HG03521 (cell line): Measurements from ENCODE around the gene SMIM9.

Source experiments
- ATAC-seq: cut with Tn5 transposase; IDR thresholded peaks from one replicate; pipeline ENCODE4 v1.9.1; 2021; ENCODE audit warnings: mild to moderate bottlenecking, moderate library complexity; ENCODE audit not compliant: unreplicated experiment

The SMIM9 gene

GRCh38 chrX:154784149-154784995 is 50.1 kb downstream of the SMIM9 start:
- ATAC-seq: no peak

GRCh38 chrX:154780968-154781367 is 53.5 kb downstream of the SMIM9 start:
- no peak for ATAC-seq

GRCh38 chrX:154779261-154779660 is 55.2 kb downstream of the SMIM9 start:
- ATAC-seq: no peak

GRCh38 chrX:154776753-154777152 is 57.7 kb downstream of the SMIM9 start:
- ATAC-seq: no peak

GRCh38 chrX:154775419-154776349 is 58.8 kb downstream of the SMIM9 start:
- no peak for ATAC-seq

GRCh38 chrX:154774622-154775021 is 59.8 kb downstream of the SMIM9 start:
- no peak for ATAC-seq
